UCSD-AML1 (cell line): ENCODE results near the gene KNOP1.

Experiments
- DNase-seq: peaks from one replicate; lab custom pipeline; 2025; ENCODE audit not compliant: unreplicated experiment; lab: John Stamatoyannopoulos, UW

KNOP1 gene

GRCh38 chr16:19708296-19709205 lies 9.5 kb downstream of the KNOP1 start:
- DNase-seq = no peak

- DNase-seq = no peak
Observed at GRCh38 chr16:19707569-19708295, 10.3 kb downstream of the KNOP1 start.

- no peak for DNase-seq
Observed at GRCh38 chr16:19706846-19707245, 11.2 kb downstream of the KNOP1 start.

- DNase-seq = no peak
Observed at GRCh38 chr16:19705843-19706242, 12.2 kb downstream of the KNOP1 start.

GRCh38 chr16:19705146-19705501 lies 12.9 kb downstream of the KNOP1 start:
- no peak for DNase-seq

- no peak for DNase-seq
Observed at GRCh38 chr16:19704321-19705145, 13.5 kb downstream of the KNOP1 start.

GRCh38 chr16:19703172-19703889 lies 14.7 kb downstream of the KNOP1 start:
- no peak for DNase-seq

- DNase-seq = no peak
Observed at GRCh38 chr16:19701091-19701490, 16.9 kb downstream of the KNOP1 start.

- DNase-seq = no peak
Observed at GRCh38 chr16:19700319-19700781, 17.7 kb downstream of the KNOP1 start.

- no peak for DNase-seq
Observed at GRCh38 chr16:19699472-19699871, 18.6 kb downstream of the KNOP1 start.

- no peak for DNase-seq
Observed at GRCh38 chr16:19698480-19699465, 19.3 kb downstream of the KNOP1 start.

GRCh38 chr16:19697756-19698318 lies 20.2 kb downstream of the KNOP1 start:
- no peak for DNase-seq

GRCh38 chr16:19696961-19697360 lies 21.1 kb downstream of the KNOP1 start:
- DNase-seq = no peak

GRCh38 chr16:19696328-19696727 lies 21.7 kb downstream of the KNOP1 start:
- DNase-seq = peak; percentile 45

- no peak for DNase-seq
Observed at GRCh38 chr16:19694989-19695388, 23.0 kb downstream of the KNOP1 start.

- DNase-seq = peak; percentile 41
Observed at GRCh38 chr16:19691161-19691711, 26.8 kb downstream of the KNOP1 start.

- DNase-seq = peak; percentile 14
Observed at GRCh38 chr16:19690196-19690595, 27.8 kb downstream of the KNOP1 start.

GRCh38 chr16:19689342-19689741 lies 28.7 kb downstream of the KNOP1 start:
- no peak for DNase-seq
